ENCODE results near the gene CYTH1. TPM values are rescaled to one million over a fixed set of nuclear protein-coding genes. Genes with fewer than 3 reads are reported as not detected.

The CYTH1 gene
- total and polyA plus RNA-seq, 10 donors, result 66.9 to 169 (median 131) TPM

GRCh38 chr17:78637643-78638420 lies 144.2 kb downstream of the CYTH1 start:
- Histone ChIP-seq H3K9me3 (no peaks in the 10 kb centered on the region), H3K4me3 (no peak overlapping the region), H3K27me3 (replicated peaks in 1 of 7) (no peaks in the 10 kb centered on the region), H3K27ac (no peak overlapping the region), H3K4me1 (peaks cover 0 to 15% (median 9%) of the 10 kb centered on the region in 6 donors), H3K36me3 (no peaks in the 10 kb centered on the region)
- DNase-seq, result peak; percentile 24
- intact Hi-C loops (cut with DNase I; ENCODE audit: low total_unique reads), result no loop called here
- WGBS, 5 donors, result 80 to 90% (median 87%) methylated on average over 16 of the region's 16 CpGs
- TF ChIP-seq POLR2AphosphoS5 (IDR thresholded peaks at IDR 0.05), result no peak
- TF ChIP-seq POLR2A (IDR thresholded peaks at IDR 0.05), result no peak
- no peak for TF ChIP-seq CTCF (IDR thresholded peaks at IDR 0.05 in 8 of 11, conservative IDR thresholded peaks at IDR 0.05 in 3 of 11)

- H3K27me3 ChIP-seq (replicated peaks in 1 of 7), result no peaks in the 10 kb centered on the region
- no peaks in the 10 kb centered on the region for H3K36me3 ChIP-seq
- no peak overlapping the region for H3K27ac ChIP-seq
- intact Hi-C loops (cut with DNase I; ENCODE audit: low total_unique reads), result no loop called here
- 81 to 95% (median 88%) methylated on average over 11 of the region's 11 CpGs for WGBS, 5 donors
- peaks cover 0 to 15% (median 9%) of the 10 kb centered on the region in 6 donors for H3K4me1 ChIP-seq
- H3K4me3 ChIP-seq, result no peak overlapping the region
- H3K9me3 ChIP-seq, result no peaks in the 10 kb centered on the region
- DNase-seq, result peak; percentile 27
- TF ChIP-seq POLR2AphosphoS5 (IDR thresholded peaks at IDR 0.05), result no peak
- no peak for TF ChIP-seq POLR2A (IDR thresholded peaks at IDR 0.05)
- no peak for TF ChIP-seq CTCF (IDR thresholded peaks at IDR 0.05 in 8 of 11, conservative IDR thresholded peaks at IDR 0.05 in 3 of 11)
These were observed 144.9 kb downstream of the CYTH1 start for GRCh38 chr17:78637146-78637545.

- intact Hi-C loops (cut with DNase I; ENCODE audit: low total_unique reads), result no loop called here
- no peak for DNase-seq
These were observed 147.9 kb downstream of the CYTH1 start for GRCh38 chr17:78634154-78634553.

More at GRCh38 chr17:78634154-78634553, 147.9 kb downstream of the CYTH1 start:
- TF ChIP-seq POLR2AphosphoS5 (IDR thresholded peaks at IDR 0.05), result no peak
- TF ChIP-seq CTCF (IDR thresholded peaks at IDR 0.05 in 8 of 11, conservative IDR thresholded peaks at IDR 0.05 in 3 of 11), result no peak
- Histone ChIP-seq H3K4me1 (peaks cover 0 to 13% (median 2%) of the 10 kb centered on the region in 6 donors), H3K4me3 (no peak overlapping the region), H3K27me3 (replicated peaks in 1 of 7) (no peaks in the 10 kb centered on the region), H3K27ac (no peak overlapping the region), H3K36me3 (no peaks in the 10 kb centered on the region), H3K9me3 (no peaks in the 10 kb centered on the region)
- 69 to 90% (median 81%) methylated on average over 4 of the region's 4 CpGs for whole genome bisulfite sequencing, 5 donors

Measured in spleen (tissue), 11 donors.